ENCODE results near the gene DNAJB4.

The DNAJB4 gene

GRCh38 chr1:78047106-78047505, 42.4 kb downstream of the DNAJB4 start:
- H3K27ac ChIP-seq = no peak overlapping the region
- TF ChIP-seq CTCF (conservative IDR thresholded peaks at IDR 0.05) = no peak

GRCh38 chr1:78047631-78048030, 42.9 kb downstream of the DNAJB4 start:
- TF ChIP-seq CTCF (conservative IDR thresholded peaks at IDR 0.05) = no peak
- H3K27ac ChIP-seq = no peak overlapping the region

GRCh38 chr1:78048446-78048845, 43.7 kb downstream of the DNAJB4 start:
- no peak overlapping the region for H3K27ac ChIP-seq

GRCh38 chr1:78049396-78049795, 44.7 kb downstream of the DNAJB4 start:
- no peak for TF ChIP-seq CTCF (conservative IDR thresholded peaks at IDR 0.05)
- no peak overlapping the region for H3K27ac ChIP-seq

More at GRCh38 chr1:78048446-78048845, 43.7 kb downstream of the DNAJB4 start:
- TF ChIP-seq CTCF (conservative IDR thresholded peaks at IDR 0.05) = no peak

GRCh38 chr1:78051005-78051404, 46.3 kb downstream of the DNAJB4 start:
- no peak overlapping the region for H3K27ac ChIP-seq
- TF ChIP-seq CTCF (conservative IDR thresholded peaks at IDR 0.05) = no peak

GRCh38 chr1:78052685-78053405, 48.1 kb downstream of the DNAJB4 start:
- no peak for TF ChIP-seq CTCF (conservative IDR thresholded peaks at IDR 0.05)
- no peak overlapping the region for H3K27ac ChIP-seq

GRCh38 chr1:78053498-78053897, 48.8 kb downstream of the DNAJB4 start:
- TF ChIP-seq CTCF (conservative IDR thresholded peaks at IDR 0.05) = no peak
- H3K27ac ChIP-seq = no peak overlapping the region

Data from VCaP (cell line).